Adrenal gland (tissue), 12 donors: ENCODE measurements around the gene TMEM35A. TPM values are rescaled to one million over a fixed set of nuclear protein-coding genes. Genes with fewer than 3 reads are reported as not detected.

Experiments
- DNase-seq, 7 donors: peaks; one replicate each; pipeline ENCODE4 v3.0.0-alpha.2; 2019 to 2020
- H3K27ac ChIP-seq, 5 donors: fragments of 200-600 bp; sonication (generic) in 4 of 5; 1 replicate in 3 of 5; 2 replicates in 2 of 5; pipeline versions ENCODE4 v1.5.1 to v1.8.0; 2016 to 2020; ENCODE audit warnings: mild to moderate bottlenecking in 1 of 5
- H3K27me3 ChIP-seq: fragments of 200-600 bp; 2 replicates; pipeline ENCODE4 v1.8.0; 2021
- H3K36me3 ChIP-seq, 2 donors: fragments of 200-600 bp; replicated peaks in 1 of 2; 1 replicate in 1 of 2; 2 replicates in 1 of 2; pipeline versions ENCODE4 v1.5.1 to v1.8.0; 2018 to 2022
- H3K4me1 ChIP-seq, 2 donors: fragments of 200-600 bp; replicated peaks in 1 of 2; 1 replicate in 1 of 2; 2 replicates in 1 of 2; pipeline versions ENCODE4 v1.5.1 to v1.8.0; 2018 to 2021
- H3K4me3 ChIP-seq, 4 donors: fragments of 200-600 bp; sonication (generic) in 3 of 4; one replicate each; pipeline ENCODE4 v1.5.1; 2016 to 2018
- H3K9me3 ChIP-seq, 3 donors: fragments of 200-600 bp; sonication (generic) in 1 of 3; replicated peaks in 1 of 3; 1 replicate in 2 of 3; 2 replicates in 1 of 3; pipeline versions ENCODE4 v1.5.1 to v1.8.0; 2016 to 2021
- POLR2A ChIP-seq, 2 donors: fragments of 450-650 bp; IDR thresholded peaks; one replicate each; pipeline ENCODE4 v1.6.1; 2017; ENCODE audit warnings: antibody characterized with exemption in 2 of 2, mild to moderate bottlenecking in 2 of 2, moderate library complexity in 1 of 2
- WGBS, 4 donors: extraction: QIAGEN DNeasy Blood & Tissue Kit in 2 of 4; methylation state at CpG; one replicate each; pipeline versions ENCODE4 v1.1.5 to v1.1.7; 2013 to 2017; 5-methylcytosine and 5-hydroxymethylcytosine counted together
- intact Hi-C, 2 donors: fragments of 100-400 bp; cut with DNase I; formaldehyde crosslinking; loops; one replicate each; pipeline versions ENCODE4 v1.14.1 to v1.15.0; 2022 to 2023
- polyA plus RNA-seq, 3 donors: library from polyadenylated mRNA; stranded (reverse); fragments of 200-250 nt in 2 of 3; fragments of 350-450 nt in 1 of 3; fragmentation: Illumina TruSeq in 1 of 3; extraction: RNeasy Lipid Tissue Mini Kit (QIAGEN cat#74804) in 1 of 3; gene quantifications; one replicate each; pipeline ENCODE4 v1.2.3, GENCODE V29; 2013 to 2014
- total RNA-seq, 9 donors: library from RNA; depleted of rRNA in 4 of 9; stranded (reverse); fragments of >200 nt in 4 of 9; fragments of 120-200 nt in 1 of 9; fragmentation: NEBNext Ultra II Directional in 1 of 9; extraction: Animal tissue kit (Norgen Biotek cat#: 25700) in 1 of 9; gene quantifications; one replicate each; pipeline versions ENCODE4 v1.1.0 to v1.2.4, GENCODE V29; 2013 to 2023
- TF ChIP-seq, protein P1 (sequence below), 6 experiments: fragments of 450-650 bp in 4 of 6; fragments of 200-600 bp in 2 of 6; sonication (generic) in 1 of 6; IDR thresholded peaks; 1 replicate in 5 of 6; 2 replicates in 1 of 6; pipeline versions ENCODE4 v1.5.1 to v1.8.0; 2016 to 2021; ENCODE audit warnings: antibody characterized with exemption in 6 of 6, mild to moderate bottlenecking in 2 of 6, moderate library complexity in 1 of 6
- donor health status: healthy with polysubstance abuse.
- donor health status: Bipolar disorder and iron deficiency.
- donor health status: DM: yes; HTN: yes; CAD: no.
- donor health status: DM: no; HTN: no; CAD: no.
- donor health status: DM: no; HTN: no; CAD: no.
- donor health status: DM: yes; HTN: yes; CAD: no.

The TMEM35A gene
- total and polyA plus RNA-seq, 12 donors, result 0.32 to 3.5 (median 1.2) TPM; not detected in 2

DNA sequence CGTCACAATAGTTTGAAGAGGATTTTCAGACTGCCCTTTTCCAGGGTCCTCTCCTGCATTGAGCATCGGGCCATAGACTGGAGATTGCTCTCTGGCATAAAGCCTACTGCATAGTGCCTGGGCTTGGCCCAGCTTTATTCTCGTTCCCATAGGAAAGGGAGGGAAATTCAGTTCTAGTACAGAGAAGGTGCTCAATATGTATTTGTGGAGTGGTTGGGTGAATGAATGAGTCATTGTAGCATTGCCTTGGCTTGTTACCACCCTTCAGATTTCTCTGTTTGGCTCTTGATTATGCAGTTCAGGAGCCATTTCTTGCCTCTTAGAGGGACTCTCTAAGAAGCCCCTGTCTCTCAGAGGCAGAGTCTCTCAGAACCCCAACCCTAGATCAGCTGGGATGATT, 2.6 kb downstream of the TMEM35A start:
- H3K36me3 ChIP-seq, result no peaks in the 10 kb centered on the region
- H3K27me3 ChIP-seq, result peaks cover 25% of the 10 kb centered on the region
- TF ChIP-seq, protein P1, sequence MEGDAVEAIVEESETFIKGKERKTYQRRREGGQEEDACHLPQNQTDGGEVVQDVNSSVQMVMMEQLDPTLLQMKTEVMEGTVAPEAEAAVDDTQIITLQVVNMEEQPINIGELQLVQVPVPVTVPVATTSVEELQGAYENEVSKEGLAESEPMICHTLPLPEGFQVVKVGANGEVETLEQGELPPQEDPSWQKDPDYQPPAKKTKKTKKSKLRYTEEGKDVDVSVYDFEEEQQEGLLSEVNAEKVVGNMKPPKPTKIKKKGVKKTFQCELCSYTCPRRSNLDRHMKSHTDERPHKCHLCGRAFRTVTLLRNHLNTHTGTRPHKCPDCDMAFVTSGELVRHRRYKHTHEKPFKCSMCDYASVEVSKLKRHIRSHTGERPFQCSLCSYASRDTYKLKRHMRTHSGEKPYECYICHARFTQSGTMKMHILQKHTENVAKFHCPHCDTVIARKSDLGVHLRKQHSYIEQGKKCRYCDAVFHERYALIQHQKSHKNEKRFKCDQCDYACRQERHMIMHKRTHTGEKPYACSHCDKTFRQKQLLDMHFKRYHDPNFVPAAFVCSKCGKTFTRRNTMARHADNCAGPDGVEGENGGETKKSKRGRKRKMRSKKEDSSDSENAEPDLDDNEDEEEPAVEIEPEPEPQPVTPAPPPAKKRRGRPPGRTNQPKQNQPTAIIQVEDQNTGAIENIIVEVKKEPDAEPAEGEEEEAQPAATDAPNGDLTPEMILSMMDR (IDR thresholded peaks at IDR 0.05), result no peak
- TF ChIP-seq POLR2A (IDR thresholded peaks at IDR 0.05), result no peak
- H3K4me3 ChIP-seq, result no peak overlapping the region
- 60 to 87% (median 71%) methylated on average over 3 of the region's 3 CpGs for WGBS, 4 donors
- no peaks in the 10 kb centered on the region for H3K4me1 ChIP-seq
- intact Hi-C loops, result no loop called here
- DNase-seq, result no peak
- H3K27ac ChIP-seq, result no peak overlapping the region
- no peaks in the 10 kb centered on the region for H3K9me3 ChIP-seq

DNA sequence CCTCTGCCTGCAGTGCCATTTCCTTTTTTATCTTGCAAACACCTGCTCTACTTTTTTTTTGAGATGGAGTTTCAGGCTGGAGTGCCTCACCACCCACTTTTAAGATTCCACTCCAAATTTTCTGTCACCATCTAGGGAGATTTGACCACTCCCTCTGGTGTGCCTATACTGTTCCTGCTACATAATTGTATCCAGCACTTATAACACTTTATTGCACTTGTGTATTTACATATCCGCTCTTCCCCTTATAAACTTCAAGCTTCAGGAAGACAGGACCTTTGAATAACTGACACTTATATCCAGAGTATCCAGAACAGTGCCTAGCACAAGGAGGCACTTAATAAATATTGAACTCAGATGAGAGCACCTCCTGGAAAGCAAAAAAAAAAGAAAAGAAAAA, 13.1 kb downstream of the TMEM35A start:
- Histone ChIP-seq H3K9me3 (no peaks in the 10 kb centered on the region), H3K4me3 (no peak overlapping the region), H3K27me3 (no peaks in the 10 kb centered on the region), H3K4me1 (no peaks in the 10 kb centered on the region), H3K36me3 (no peaks in the 10 kb centered on the region), H3K27ac (no peak overlapping the region)
- TF ChIP-seq, protein P1 (IDR thresholded peaks at IDR 0.05), result no peak
- TF ChIP-seq POLR2A (IDR thresholded peaks at IDR 0.05), result no peak
- WGBS, 4 donors, result 79 to 100% (median 90%) methylated on average over 1 of the region's 1 CpG
- intact Hi-C loops, result no loop called here
- DNase-seq, result no peak

DNA sequence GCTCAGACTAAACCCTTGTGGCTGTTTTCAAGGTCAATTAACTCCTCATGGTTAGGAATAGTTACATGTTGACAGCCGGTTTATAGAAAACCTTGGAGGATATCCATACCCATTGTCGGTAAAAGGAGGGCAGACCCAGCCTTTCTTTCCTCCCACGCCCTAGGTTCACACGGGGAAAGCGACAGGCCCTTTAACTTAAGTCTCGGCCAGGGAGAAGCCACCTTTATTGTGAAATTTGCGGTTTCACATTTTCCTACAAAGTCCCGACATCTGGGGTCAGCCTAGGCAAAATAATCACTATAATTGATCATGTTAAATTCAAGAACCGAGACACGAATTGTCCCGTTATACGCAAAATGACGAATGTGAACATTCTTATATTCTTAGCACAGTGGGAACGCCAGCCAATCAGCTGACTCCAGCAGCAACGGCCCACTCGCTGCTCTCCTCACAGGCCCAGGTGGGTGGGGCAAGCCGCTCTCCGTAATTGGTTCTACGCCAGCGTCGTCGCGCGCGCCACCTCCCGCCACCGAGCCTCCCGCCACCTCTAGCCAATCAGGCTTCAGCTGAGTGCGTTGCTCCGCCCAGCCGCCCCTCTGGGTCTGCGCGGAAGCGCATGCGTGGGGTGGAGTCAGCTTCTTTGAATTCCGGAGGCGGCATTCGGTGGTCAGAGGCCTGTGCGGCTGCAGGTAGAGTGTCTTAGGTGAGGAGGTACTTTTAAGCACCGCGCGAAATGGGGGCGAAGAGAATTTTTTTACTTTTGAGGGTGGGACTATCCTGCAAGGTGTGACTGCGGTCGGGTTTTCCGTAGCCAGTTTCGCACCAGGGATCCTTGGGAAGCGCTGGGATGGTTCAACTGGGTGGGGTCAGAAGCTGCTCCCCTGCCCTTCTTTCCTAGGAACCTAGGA, 19.1 kb downstream of the TMEM35A start, which contains the start of gene CENPI:
Gene CENPI, plus strand, starts transcription at position 659 of the 908 bp plus-strand sequence. CDS start 2,867 bp downstream, outside the sequence.
- no peaks in the 10 kb centered on the region for H3K27me3 ChIP-seq
- H3K27ac ChIP-seq, result peak within 1 kb of the TSS; percentile 13 to 68 (median 62)
- no peaks in the 10 kb centered on the region for H3K36me3 ChIP-seq
- H3K4me1 ChIP-seq, result no peaks in the 10 kb centered on the region
- intact Hi-C loops, result no loop called here
- H3K4me3 ChIP-seq, result peak within 1 kb of the TSS in 2 of 4 donors; percentile 26 to 52
- TF ChIP-seq, protein P1 (IDR thresholded peaks at IDR 0.05), result no peak
- TF ChIP-seq POLR2A (IDR thresholded peaks at IDR 0.05), result peak in 1 of 2 donors; percentile 35
- WGBS, 4 donors, result 0 to 54% (median 15%) methylated on average over 15 to 48 of the region's 48 CpGs
- DNase-seq, result peak; percentile 92 to 97 (median 93)
- H3K9me3 ChIP-seq, result no peaks in the 10 kb centered on the region

DNA sequence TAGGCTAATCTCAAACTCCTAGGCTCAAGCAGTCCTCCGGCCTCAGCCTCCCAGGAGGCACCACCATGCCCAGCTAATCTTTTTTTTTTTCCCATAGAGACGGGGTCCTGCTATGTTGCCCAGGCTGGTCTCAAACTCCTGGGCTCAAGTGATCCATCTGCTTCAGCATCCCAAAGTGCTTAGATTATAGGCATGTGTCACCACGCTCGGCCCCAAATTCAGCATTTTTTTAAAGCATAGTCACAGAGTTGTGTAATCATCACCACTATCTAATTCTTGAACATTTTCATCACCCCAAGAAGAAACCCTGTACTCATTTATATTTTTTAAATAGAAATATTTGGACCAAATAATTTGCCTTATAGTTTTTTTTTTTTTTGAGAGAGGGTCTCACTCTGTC, 29.6 kb downstream of the TMEM35A start:
- 76 to 95% (median 93%) methylated on average over 4 of the region's 4 CpGs for WGBS, 4 donors
- H3K27me3 ChIP-seq, result no peaks in the 10 kb centered on the region
- no peaks in the 10 kb centered on the region for H3K4me1 ChIP-seq
- no peaks in the 10 kb centered on the region for H3K9me3 ChIP-seq
- H3K4me3 ChIP-seq, result no peak overlapping the region
- intact Hi-C loops, result no loop called here
- no peak for DNase-seq
- no peak for TF ChIP-seq POLR2A (IDR thresholded peaks at IDR 0.05)
- TF ChIP-seq, protein P1 (IDR thresholded peaks at IDR 0.05), result no peak
- no peaks in the 10 kb centered on the region for H3K36me3 ChIP-seq
- H3K27ac ChIP-seq, result no peak overlapping the region
